Measurements from ENCODE around the gene ACSS1.

DNA sequence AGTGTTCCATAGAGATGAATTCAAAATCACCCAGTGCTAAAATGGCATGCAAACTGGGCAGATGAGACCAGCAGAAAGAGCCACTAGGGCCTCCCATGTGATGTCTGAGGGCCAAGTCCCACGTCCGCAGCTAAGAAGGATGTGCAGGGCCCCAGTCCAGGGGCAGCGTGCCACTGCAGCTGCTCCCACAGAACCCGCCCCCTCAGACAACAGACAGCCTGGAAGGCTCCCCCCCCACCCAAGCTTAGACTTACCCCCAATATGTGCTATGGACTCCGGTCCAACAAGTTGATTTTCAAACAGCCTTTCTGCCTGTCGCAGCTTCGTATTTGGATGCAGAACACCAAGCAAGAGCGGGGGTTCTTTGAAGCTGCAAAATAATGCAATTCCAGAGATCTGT is 79.4 kb downstream of the ACSS1 start:
- TF ChIP-seq, protein P1, sequence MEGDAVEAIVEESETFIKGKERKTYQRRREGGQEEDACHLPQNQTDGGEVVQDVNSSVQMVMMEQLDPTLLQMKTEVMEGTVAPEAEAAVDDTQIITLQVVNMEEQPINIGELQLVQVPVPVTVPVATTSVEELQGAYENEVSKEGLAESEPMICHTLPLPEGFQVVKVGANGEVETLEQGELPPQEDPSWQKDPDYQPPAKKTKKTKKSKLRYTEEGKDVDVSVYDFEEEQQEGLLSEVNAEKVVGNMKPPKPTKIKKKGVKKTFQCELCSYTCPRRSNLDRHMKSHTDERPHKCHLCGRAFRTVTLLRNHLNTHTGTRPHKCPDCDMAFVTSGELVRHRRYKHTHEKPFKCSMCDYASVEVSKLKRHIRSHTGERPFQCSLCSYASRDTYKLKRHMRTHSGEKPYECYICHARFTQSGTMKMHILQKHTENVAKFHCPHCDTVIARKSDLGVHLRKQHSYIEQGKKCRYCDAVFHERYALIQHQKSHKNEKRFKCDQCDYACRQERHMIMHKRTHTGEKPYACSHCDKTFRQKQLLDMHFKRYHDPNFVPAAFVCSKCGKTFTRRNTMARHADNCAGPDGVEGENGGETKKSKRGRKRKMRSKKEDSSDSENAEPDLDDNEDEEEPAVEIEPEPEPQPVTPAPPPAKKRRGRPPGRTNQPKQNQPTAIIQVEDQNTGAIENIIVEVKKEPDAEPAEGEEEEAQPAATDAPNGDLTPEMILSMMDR (IDR thresholded peaks at IDR 0.05; ENCODE audit: insufficient read depth, low read depth, low read length), result no peak
- no peak for TF ChIP-seq EZH2 (IDR thresholded peaks at IDR 0.05; ENCODE audit: insufficient read depth, low read length)

Measured in astrocyte (in vitro differentiated cells and primary cell).